ENCODE results near the gene TEDC2.
"Not testable (repeated sequence)": the region's sequence is repeated elsewhere in the genome, so short reads cannot be mapped to it uniquely, and the experiment has no call there.

TEDC2 gene

GRCh38 chr16:2438121-2438520 lies 21.8 kb upstream of the TEDC2 start:
- DNase-seq (ENCODE audit: low read depth, low spot score) = no peak

GRCh38 chr16:2439598-2439997 lies 20.3 kb upstream of the TEDC2 start:
- no peak for DNase-seq (ENCODE audit: low read depth, low spot score)

GRCh38 chr16:2441143-2441804 lies 18.6 kb upstream of the TEDC2 start:
- not testable (repeated sequence) for DNase-seq (ENCODE audit: low read depth, low spot score)

- DNase-seq (ENCODE audit: low read depth, low spot score) = no peak
Observed at GRCh38 chr16:2443555-2443954, 16.4 kb upstream of the TEDC2 start.

GRCh38 chr16:2447920-2448583 lies 11.9 kb upstream of the TEDC2 start:
- DNase-seq (ENCODE audit: low read depth, low spot score) = no peak

- DNase-seq (ENCODE audit: low read depth, low spot score) = no peak
Observed at GRCh38 chr16:2449118-2449517, 10.8 kb upstream of the TEDC2 start.

GRCh38 chr16:2450535-2450934 lies 9.4 kb upstream of the TEDC2 start:
- DNase-seq (ENCODE audit: low read depth, low spot score) = no peak

- DNase-seq (ENCODE audit: low read depth, low spot score) = no peak
Observed at GRCh38 chr16:2450975-2451381, 8.9 kb upstream of the TEDC2 start.

- DNase-seq (ENCODE audit: low read depth, low spot score) = no peak
Observed at GRCh38 chr16:2451851-2452320, 8.0 kb upstream of the TEDC2 start.

GRCh38 chr16:2452650-2453049 lies 7.3 kb upstream of the TEDC2 start:
- no peak for DNase-seq (ENCODE audit: low read depth, low spot score)

- no peak for DNase-seq (ENCODE audit: low read depth, low spot score)
Observed at GRCh38 chr16:2455081-2455845, 4.6 kb upstream of the TEDC2 start.

- no peak for DNase-seq (ENCODE audit: low read depth, low spot score)
Observed at GRCh38 chr16:2456551-2457153, 3.3 kb upstream of the TEDC2 start.

GRCh38 chr16:2457267-2457666 lies 2.6 kb upstream of the TEDC2 start:
- no peak for DNase-seq (ENCODE audit: low read depth, low spot score)

GRCh38 chr16:2457946-2458345 lies 2.0 kb upstream of the TEDC2 start:
- no peak for DNase-seq (ENCODE audit: low read depth, low spot score)

- peak; percentile 24 for DNase-seq (ENCODE audit: low read depth, low spot score)
Observed at GRCh38 chr16:2458887-2459646, 842 bp upstream of the TEDC2 start.

GRCh38 chr16:2460391-2460713 lies 443 bp downstream of the TEDC2 start:
- DNase-seq (ENCODE audit: low read depth, low spot score) = no peak

GRCh38 chr16:2460916-2461315 lies 1.0 kb downstream of the TEDC2 start:
- DNase-seq (ENCODE audit: low read depth, low spot score) = no peak

- no peak for DNase-seq (ENCODE audit: low read depth, low spot score)
Observed at GRCh38 chr16:2462031-2462866, 2.3 kb downstream of the TEDC2 start.

GRCh38 chr16:2464333-2464732 lies 4.4 kb downstream of the TEDC2 start:
- no peak for DNase-seq (ENCODE audit: low read depth, low spot score)

GRCh38 chr16:2465653-2466415 lies 5.9 kb downstream of the TEDC2 start:
- DNase-seq (ENCODE audit: low read depth, low spot score) = peak; percentile 46
